Fibroblast of the aortic adventitia (primary cell): ENCODE data around the gene DNAH8. TPM values are rescaled to one million over a fixed set of nuclear protein-coding genes. Genes with fewer than 3 reads are reported as not detected.
"Not testable (repeated sequence)": the region's sequence is repeated elsewhere in the genome, so short reads cannot be mapped to it uniquely, and the experiment has no call there.

Experiments used
- DNase-seq: peaks from one replicate; pipeline ENCODE4 v3.0.0-alpha.2; 2010; ENCODE audit warnings: low read depth
- H3K4me3 ChIP-seq: 2 replicates; pipeline ENCODE4 v1.5.1; 2011; ENCODE audit warnings: low read depth, mild to moderate bottlenecking, control low read depth, low read length, moderate library complexity
- total RNA-seq: library from RNA; depleted of rRNA; stranded (reverse); fragments of >200 nt; gene quantifications from 2 replicates; pipeline ENCODE4 v1.2.3, GENCODE V29; 2012; ENCODE audit warnings: low replicate concordance
- TF ChIP-seq, protein P1 (sequence below): IDR thresholded peaks from 2 replicates; pipeline ENCODE4 v1.5.1; 2011; ENCODE audit warnings: mild to moderate bottlenecking, low read length, control low read depth, inconsistent platforms; ENCODE audit not compliant: insufficient read depth

The DNAH8 gene
- total RNA-seq, 1 donor, result not detected

GRCh38 chr6:38915205-38915925 lies 200.3 kb downstream of the DNAH8 start:
- TF ChIP-seq, protein P1, sequence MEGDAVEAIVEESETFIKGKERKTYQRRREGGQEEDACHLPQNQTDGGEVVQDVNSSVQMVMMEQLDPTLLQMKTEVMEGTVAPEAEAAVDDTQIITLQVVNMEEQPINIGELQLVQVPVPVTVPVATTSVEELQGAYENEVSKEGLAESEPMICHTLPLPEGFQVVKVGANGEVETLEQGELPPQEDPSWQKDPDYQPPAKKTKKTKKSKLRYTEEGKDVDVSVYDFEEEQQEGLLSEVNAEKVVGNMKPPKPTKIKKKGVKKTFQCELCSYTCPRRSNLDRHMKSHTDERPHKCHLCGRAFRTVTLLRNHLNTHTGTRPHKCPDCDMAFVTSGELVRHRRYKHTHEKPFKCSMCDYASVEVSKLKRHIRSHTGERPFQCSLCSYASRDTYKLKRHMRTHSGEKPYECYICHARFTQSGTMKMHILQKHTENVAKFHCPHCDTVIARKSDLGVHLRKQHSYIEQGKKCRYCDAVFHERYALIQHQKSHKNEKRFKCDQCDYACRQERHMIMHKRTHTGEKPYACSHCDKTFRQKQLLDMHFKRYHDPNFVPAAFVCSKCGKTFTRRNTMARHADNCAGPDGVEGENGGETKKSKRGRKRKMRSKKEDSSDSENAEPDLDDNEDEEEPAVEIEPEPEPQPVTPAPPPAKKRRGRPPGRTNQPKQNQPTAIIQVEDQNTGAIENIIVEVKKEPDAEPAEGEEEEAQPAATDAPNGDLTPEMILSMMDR, result no peak
- no peak for DNase-seq
- no peak overlapping the region for H3K4me3 ChIP-seq

- not testable (repeated sequence) for DNase-seq
Measured at GRCh38 chr6:38921540-38921939, 206.4 kb downstream of the DNAH8 start.

DNA sequence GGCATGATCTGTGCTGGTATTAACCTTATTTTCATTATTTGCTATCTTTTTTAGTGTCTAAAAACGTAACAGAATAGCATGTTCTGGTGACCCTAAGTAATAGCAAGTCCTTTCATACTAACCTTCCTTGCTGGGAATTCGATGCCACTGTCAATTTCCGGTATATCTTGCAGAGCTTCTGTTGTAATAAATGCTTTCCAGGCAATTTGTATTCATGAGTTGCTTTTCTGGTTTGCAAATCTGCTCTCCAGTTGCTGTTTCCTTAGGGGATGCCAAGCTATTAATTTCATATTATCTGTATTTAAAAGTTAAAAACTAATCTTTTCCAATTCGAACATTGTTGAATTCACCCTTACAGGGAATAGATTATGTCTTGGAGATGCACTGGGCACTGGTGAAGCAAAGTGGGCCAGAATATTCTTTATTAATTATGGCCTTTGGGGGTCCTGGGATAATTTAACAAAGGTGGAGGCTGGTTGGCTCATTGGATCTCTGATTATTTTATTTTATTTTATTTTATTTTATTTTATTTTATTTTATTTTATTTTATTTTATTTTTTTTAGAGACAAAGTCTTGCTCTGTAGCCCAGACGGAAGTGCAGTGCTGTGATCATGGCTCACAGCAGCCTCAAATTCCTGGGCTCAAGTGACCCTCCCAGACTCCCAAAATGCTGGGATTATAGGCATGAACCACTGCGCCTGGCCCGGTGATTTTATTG lies 209.8 kb downstream of the DNAH8 start:
- H3K4me3 ChIP-seq, result no peak overlapping the region
- no peak for DNase-seq
- TF ChIP-seq, protein P1, result no peak

More at GRCh38 chr6:38921540-38921939, 206.4 kb downstream of the DNAH8 start:
- not testable (repeated sequence) for H3K4me3 ChIP-seq

DNA sequence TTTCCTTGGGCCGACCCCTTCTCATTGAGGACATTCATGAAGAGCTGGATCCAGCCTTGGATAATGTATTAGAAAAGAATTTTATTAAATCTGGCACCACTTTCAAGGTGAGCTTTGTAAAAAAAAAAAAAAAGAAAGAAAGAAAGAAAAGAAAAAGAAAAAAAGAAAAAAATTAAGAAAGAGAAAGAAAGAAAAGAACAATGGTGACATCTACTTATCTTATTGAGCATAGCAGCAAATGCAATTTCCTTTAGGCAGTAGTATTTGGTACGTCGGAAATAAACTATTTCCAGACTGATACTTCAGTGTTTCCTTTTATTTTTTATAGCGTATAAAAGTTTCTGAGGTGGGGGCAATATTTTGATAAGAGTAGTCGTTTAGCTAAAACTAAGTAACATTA lies 214.4 kb downstream of the DNAH8 start:
- TF ChIP-seq, protein P1, result no peak
- no peak for DNase-seq
- no peak overlapping the region for H3K4me3 ChIP-seq

DNA sequence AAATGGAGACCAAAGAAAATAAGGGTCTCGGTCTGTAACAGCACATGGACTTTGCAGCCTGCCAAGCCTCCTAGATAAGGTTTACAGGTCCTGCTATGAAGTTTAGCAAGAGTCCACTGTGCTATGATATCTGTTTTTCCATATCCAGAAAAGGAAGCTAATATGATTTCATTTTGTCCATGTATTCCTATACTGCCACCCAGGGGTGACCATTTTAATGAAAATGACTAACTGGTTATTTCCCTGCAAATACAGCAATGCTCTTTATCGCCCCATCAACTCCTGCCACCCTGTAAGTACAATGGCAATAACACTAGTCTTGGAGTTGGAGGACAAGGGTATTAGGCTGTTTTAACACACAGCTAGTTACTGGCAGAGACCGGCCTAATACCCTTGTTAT lies 218.3 kb downstream of the DNAH8 start:
- TF ChIP-seq, protein P1, result peak; percentile 13
- DNase-seq, result peak; percentile 8
- no peak overlapping the region for H3K4me3 ChIP-seq

GRCh38 chr6:38935051-38935450 lies 219.9 kb downstream of the DNAH8 start:
- H3K4me3 ChIP-seq, result no peak overlapping the region
- DNase-seq, result no peak
- TF ChIP-seq, protein P1, result no peak

DNA sequence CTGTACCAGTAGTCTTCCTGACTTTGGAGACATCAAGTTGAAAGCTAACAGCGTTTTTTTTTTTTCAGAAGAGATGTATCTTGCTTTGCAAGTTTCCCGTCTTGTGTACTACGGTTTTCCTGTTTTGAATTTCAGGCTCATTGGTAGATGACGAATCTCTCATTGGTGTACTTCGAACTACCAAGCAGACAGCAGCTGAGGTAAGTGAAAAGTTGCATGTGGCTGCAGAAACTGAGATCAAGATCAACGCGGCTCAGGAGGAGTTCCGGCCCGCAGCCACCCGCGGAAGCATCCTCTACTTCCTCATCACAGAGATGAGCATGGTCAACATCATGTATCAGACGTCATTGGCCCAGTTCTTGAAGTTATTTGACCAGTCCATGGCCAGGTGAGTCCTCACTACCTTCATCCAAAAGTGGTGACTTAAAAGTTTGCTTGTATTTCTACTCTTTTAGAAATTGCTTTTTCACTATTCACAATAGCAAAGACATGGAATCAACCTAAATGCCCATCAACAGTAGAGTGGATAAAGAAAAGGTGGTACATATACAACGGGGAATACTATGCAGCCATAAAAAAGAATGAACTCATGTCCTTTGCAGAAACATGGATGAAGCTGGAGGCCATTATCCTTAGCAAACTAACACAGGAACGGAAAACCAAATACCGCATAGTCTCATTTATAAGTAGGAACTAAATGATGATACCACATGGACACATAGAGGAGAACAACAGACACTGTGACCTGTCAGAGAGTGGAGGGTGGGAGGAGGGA lies 222.9 kb downstream of the DNAH8 start:
- no peak overlapping the region for H3K4me3 ChIP-seq
- no peak for DNase-seq

More for the DNA sequence above, 222.9 kb downstream of the DNAH8 start:
- TF ChIP-seq, protein P1, result no peak
